ENCODE data around the gene MICAL3. TPM values are rescaled to one million over a fixed set of nuclear protein-coding genes. Genes with fewer than 3 reads are reported as not detected.

Gene MICAL3
- total and polyA plus RNA-seq, 9 of the 15 experiments (the other 6 are each of a cell fraction or from before 2014, with no cell fraction given) = 0.53 to 32.1 (median 12.3) TPM

DNA sequence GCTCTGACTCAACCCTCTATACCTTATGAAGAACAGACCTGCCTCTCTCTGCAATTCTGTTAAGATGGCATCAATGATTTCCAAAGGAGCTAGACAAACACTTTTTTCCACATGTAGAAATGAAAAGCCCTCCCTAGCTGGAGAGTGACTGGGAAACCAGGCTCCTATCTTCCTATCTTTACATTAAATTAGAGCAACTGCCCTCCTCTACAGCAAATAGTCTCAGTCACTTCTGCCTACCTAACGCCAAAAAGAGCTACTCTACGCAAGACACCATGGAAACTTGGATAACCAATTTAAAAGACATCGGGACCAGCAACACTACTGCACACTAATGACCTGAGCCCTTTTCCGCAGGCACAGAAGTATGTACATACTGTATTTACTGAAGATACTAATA, 84.8 kb downstream of the MICAL3 start:
- H3K4me1 ChIP-seq (replicated peaks in 1 of 2; ENCODE audit: control insufficient read depth in 2 of 2, insufficient read depth in 2 of 2, low read length in 2 of 2) = peaks cover 0 to 3% of the 10 kb centered on the region in 2 experiments; a peak in 2 of 5 replicates
- FAIRE-seq = no peak
- peaks cover 41% of the 10 kb centered on the region for H4K20me1 ChIP-seq (replicated peaks; ENCODE audit: control insufficient read depth, insufficient read depth, low read length)
- no peaks in the 10 kb centered on the region for H3K27me3 ChIP-seq (ENCODE audit: control insufficient read depth in 2 of 2, insufficient read depth in 2 of 2, low read length in 2 of 2)
- WGBS (ENCODE audit: insufficient coverage, low coverage, missing lambda C conversion rate) = 75% methylated on average over 4 of the region's 4 CpGs
- intact Hi-C loops (cut with micrococcal nuclease) (no loop called here), in situ Hi-C loops (cut with MboI) (no loop called here)
- H3K79me2 ChIP-seq (ENCODE audit: control insufficient read depth, insufficient read depth, low read length) = peaks cover 15% of the 10 kb centered on the region; the same call in 2 of the 3 replicates
- no peaks in the 10 kb centered on the region for H3K9me3 ChIP-seq (replicated peaks; ENCODE audit: control insufficient read depth, insufficient read depth, low read depth, low read length)
- ChIA-PET POLR2A (interaction anchor here (0.8 to 2.8 kb wide), 4 partner anchors 11 to 23 kb away, joined by 3 to 9 read pairs (median 4); no protein-coding TSS in a partner anchor), CTCF (ENCODE audit: low intra/inter-chr PET ratio) (no interaction called here)
- no peak for ATAC-seq
- H3K36me3 ChIP-seq (ENCODE audit: control insufficient read depth, insufficient read depth, low read length) = no peaks in the 10 kb centered on the region
- 0 out of 4 replicates have a peak overlapping the region, but pooled peaks of 1 of the 2 experiments have one; percentile 60 for H3K9ac ChIP-seq (ENCODE audit: insufficient read depth in 1 of 2, low read depth in 2 of 2, low read length in 2 of 2)
- no peak overlapping the region for H3K4me2 ChIP-seq (ENCODE audit: insufficient read depth, low read length)
- no peak overlapping the region for H2AFZ ChIP-seq (ENCODE audit: low read depth, low read length)
- TF ChIP-seq ZNF57 (CRISPR knock-in tag; IDR thresholded peaks at IDR 0.05) = no peak
- no peak for TF ChIP-seq ZBTB40 (IDR thresholded peaks at IDR 0.05)
- TF ChIP-seq ZBTB40 (CRISPR knock-in tag; IDR thresholded peaks at IDR 0.05) = no peak
- TF ChIP-seq ARID3B (CRISPR knock-in tag; IDR thresholded peaks at IDR 0.05; ENCODE audit: borderline replicate concordance) = no peak
- no peak for TF ChIP-seq EGR1 (conservative IDR thresholded peaks at IDR 0.05)
- no peak for TF ChIP-seq NRF1 (conservative IDR thresholded peaks at IDR 0.05 in 1 of 2, IDR thresholded peaks at IDR 0.05 in 1 of 2)
- TF ChIP-seq KLF1 (tag; IDR thresholded peaks at IDR 0.05) = no peak
- no peak for TF ChIP-seq ZNF696 (CRISPR knock-in tag; conservative IDR thresholded peaks at IDR 0.05)
- TF ChIP-seq, protein P1, sequence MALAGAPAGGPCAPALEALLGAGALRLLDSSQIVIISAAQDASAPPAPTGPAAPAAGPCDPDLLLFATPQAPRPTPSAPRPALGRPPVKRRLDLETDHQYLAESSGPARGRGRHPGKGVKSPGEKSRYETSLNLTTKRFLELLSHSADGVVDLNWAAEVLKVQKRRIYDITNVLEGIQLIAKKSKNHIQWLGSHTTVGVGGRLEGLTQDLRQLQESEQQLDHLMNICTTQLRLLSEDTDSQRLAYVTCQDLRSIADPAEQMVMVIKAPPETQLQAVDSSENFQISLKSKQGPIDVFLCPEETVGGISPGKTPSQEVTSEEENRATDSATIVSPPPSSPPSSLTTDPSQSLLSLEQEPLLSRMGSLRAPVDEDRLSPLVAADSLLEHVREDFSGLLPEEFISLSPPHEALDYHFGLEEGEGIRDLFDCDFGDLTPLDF (CRISPR knock-in tag; IDR thresholded peaks at IDR 0.05) = no peak
- no TSS peak for BruUV-seq (replicated peaks)
- H3K4me3 ChIP-seq = no peak overlapping the region
- no peak for DNase-seq (ENCODE audit: extremely low read depth in 1 of 4, low spot score in 3 of 4)
- peaks cover 4% of the 10 kb centered on the region for H3K9me1 ChIP-seq (ENCODE audit: control insufficient read depth, insufficient read depth, low read length)
- H3K27ac ChIP-seq (ENCODE audit: extremely low read depth, low read depth, low read length) = no peak overlapping the region

Measured in K562 (cell line).